ENCODE data around the gene CETN1.
A peak's percentile ranks its signal among the peaks of the same experiment; 100 is the strongest.

The CETN1 gene

DNA sequence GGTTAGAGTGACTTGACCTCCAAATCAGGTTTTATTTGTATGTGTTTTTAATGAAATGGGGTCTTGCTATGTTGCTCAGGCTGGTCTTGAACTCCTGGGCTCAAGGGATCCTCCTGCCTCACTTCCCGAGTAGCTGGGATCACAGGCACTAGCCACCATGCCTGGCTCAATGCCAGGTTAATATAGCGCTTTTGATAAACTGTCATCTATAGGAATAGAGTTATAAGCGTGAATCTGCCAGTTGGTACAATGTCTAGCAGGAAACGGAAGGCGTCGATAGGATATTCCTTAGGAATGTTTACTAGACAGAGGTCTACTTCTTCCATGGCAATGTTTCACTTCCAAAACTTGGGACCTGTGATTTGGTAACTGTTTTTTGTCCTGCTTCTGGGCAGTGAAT lies 42.1 kb downstream of the CETN1 start:
- DNase-seq, result no peak

DNA sequence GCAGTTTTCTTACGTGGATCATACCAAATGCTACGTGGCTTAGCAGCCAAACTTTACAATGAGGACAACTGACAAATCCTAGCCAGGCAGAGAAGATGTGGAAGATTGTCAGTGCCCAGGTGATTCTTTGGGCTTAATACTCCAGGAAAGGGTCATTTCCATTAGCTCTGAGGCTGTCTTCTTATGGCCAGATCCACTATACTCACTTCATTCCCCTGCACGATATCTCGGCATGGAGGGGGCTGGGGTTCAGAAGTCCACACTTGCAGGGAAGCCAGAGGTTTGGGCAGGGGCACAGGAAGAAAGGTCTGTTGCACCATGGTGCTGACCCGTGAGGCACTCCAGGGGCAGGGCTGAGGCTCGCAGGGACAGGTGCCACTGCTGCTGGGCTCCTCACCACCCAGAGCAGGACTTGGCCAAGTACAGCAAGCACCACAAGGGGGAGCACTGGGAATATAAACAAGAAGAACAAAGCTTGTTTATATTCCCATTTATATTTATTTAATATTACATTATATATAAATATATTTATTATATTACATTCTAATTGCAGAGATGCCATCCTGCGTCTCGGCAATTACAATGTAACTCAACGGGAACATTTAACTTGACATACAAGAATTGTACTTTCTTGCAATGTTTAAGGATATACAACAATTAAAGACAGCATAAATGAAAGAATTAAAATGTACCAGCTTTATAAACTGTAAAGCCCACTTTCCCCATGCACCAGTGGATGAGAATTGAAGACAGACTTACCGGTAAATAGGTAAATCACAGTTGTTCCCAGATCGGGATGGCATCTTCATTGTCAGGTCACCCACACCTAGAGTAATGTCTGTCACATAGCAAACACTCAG lies 43.8 kb downstream of the CETN1 start:
- peak in 51 of 56 donors; percentile 10 to 83 (median 37) for DNase-seq

DNA sequence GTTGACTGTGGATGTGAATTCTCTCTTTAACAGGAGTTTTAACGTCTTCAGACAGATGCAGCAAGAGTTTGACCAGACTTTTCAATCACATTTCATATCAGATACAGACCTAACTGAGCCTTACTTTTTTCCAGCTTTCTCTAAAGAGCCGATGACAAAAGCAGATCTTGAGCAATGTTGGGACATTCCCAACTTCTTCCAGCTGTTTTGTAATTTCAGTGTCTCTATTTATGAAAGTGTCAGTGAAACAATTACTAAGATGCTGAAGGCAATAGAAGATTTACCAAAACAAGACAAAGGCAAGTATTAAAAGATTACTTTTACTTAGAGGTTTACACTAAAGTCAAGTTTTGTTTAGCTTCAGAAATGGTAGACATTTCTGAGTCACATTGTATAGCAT lies 47.1 kb downstream of the CETN1 start:
- DNase-seq, result no peak

DNA sequence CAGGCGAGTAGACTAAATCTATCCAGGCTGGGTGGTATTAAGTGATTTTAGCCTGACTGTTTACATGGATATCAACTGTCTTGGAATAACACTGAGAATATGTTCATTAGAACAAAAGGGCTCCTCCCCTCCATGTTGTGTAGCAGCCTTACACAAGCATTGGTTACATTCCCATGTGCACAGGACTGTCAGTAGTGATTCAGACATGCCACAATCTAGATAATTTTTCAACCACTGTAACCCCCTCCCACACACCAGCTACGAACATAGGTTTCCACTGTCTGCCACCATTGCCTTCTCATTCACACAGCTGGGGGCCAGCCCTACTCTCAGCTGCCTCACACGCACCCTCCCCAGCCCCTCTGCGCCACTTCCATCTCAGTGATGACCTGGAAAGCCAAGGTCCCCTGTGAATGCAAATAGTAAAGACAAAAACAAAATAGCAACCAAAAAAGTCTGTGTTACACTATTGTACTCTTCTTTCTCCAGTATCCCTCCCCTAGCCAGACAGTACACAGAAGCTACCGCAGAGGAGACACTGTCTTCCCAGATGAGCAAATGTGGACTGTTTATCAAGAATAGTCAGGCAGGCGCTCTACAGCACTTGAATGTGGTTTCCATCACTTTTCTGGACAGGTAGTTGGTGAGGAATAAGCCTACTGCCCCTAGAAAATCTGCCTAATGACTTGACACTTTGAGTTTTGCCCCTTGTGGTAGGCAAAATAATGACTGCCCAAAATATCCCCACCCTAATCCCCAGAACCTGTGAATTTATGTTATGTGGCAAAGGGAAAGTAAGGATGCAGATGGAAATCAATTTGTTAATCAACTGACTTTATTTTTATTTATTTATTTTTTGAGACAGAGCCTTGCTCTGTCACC lies 49.3 kb downstream of the CETN1 start:
- DNase-seq, result no peak

DNA sequence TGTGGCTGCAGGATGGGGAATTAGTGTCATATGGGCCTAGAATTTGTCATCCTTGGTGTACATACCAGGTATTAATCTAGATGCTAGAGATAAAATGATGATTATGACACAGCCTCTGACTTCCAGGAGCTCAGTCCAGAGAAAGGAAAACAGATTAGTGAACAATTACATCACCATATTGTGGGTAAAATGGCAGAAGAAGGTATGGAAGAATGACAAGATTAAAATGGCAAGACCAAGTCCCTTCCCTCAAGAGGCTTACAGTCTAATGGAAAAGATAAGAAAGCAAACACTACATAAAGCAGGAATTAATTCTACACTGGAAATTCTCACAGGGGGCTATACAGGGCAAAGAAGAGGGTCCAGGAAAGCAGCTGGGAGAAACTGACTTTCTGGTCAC lies 51.4 kb downstream of the CETN1 start:
- DNase-seq, result no peak
